HCT116 (cell line): ENCODE data around the gene NELFB. TPM values are rescaled to one million over a fixed set of nuclear protein-coding genes. Genes with fewer than 3 reads are reported as not detected.

Source experiments
- ATF3 ChIP-seq: IDR thresholded peaks from 2 replicates; pipeline ENCODE4 v1.6.1; 2012
- EGR1 ChIP-seq: IDR thresholded peaks from 2 replicates; pipeline ENCODE4 v1.6.1; 2012; ENCODE audit warnings: low read depth
- ELF1 ChIP-seq: IDR thresholded peaks from 2 replicates; pipeline ENCODE4 v1.6.1; 2012; ENCODE audit warnings: low read depth, borderline replicate concordance
- FOSL1 ChIP-seq: IDR thresholded peaks from 2 replicates; pipeline ENCODE4 v1.6.1; 2012; ENCODE audit warnings: low read depth
- MAX ChIP-seq: IDR thresholded peaks from 2 replicates; pipeline ENCODE4 v1.6.1; 2012
- POLR2A ChIP-seq: IDR thresholded peaks from 2 replicates; pipeline ENCODE4 v1.7.0; 2011; ENCODE audit warnings: borderline replicate concordance; ENCODE audit not compliant: insufficient read depth, insufficient read length; ENCODE audit errors: extremely low read depth
- REST ChIP-seq: IDR thresholded peaks from 2 replicates; pipeline ENCODE4 v1.6.1; 2012; ENCODE audit warnings: low read depth
- SIN3A ChIP-seq: IDR thresholded peaks from 2 replicates; pipeline ENCODE4 v1.6.1; 2012; ENCODE audit warnings: low read depth
- SRF ChIP-seq: IDR thresholded peaks from 2 replicates; pipeline ENCODE4 v1.6.1; 2012; ENCODE audit warnings: low read depth
- YY1 ChIP-seq: IDR thresholded peaks from 2 replicates; pipeline ENCODE4 v1.6.1; 2011; ENCODE audit warnings: low read length, low read depth, moderate library complexity, mild to moderate bottlenecking; ENCODE audit not compliant: insufficient replicate concordance; ENCODE audit errors: extremely low read depth
- ZBTB33 ChIP-seq: IDR thresholded peaks from 2 replicates; pipeline ENCODE4 v1.6.1; 2011; ENCODE audit warnings: mild to moderate bottlenecking, low read length, moderate library complexity; ENCODE audit not compliant: insufficient replicate concordance; ENCODE audit errors: extremely low read depth
- total RNA-seq: library from RNA; stranded (reverse); gene quantifications from one replicate; pipeline ENCODE4 v1.2.1, GENCODE V29; 2021; ENCODE audit not compliant: unreplicated experiment

The NELFB gene
- total RNA-seq, 1 experiment from 2014 or later = 86.4 TPM

- TF ChIP-seq ZBTB33 (peak; percentile 60), SIN3A (no peak), SRF (no peak), ELF1 (no peak), YY1 (peak; percentile 87), MAX (no peak), POLR2A (peak; percentile 98), ATF3 (no peak), REST (no peak), EGR1 (no peak), FOSL1 (no peak)
- TF ChIP-seq, all 23 proteins: peak for 5
These were observed 14.2 kb upstream of the NELFB start, which contains the start of gene TUBB4B (continued) for GRCh38 chr9:137240841-137241489.
